GM19372 (cell line): Measurements from ENCODE around the gene C7orf57.

Experiments
- ATAC-seq: cut with Tn5 transposase; IDR thresholded peaks from one replicate; pipeline ENCODE4 v1.9.1; 2021; ENCODE audit warnings: mild to moderate bottlenecking, low read depth, moderate library complexity; ENCODE audit not compliant: unreplicated experiment

C7orf57 gene

GRCh38 chr7:48106906-48107659 is 71.7 kb downstream of the C7orf57 start:
- no peak for ATAC-seq

DNA sequence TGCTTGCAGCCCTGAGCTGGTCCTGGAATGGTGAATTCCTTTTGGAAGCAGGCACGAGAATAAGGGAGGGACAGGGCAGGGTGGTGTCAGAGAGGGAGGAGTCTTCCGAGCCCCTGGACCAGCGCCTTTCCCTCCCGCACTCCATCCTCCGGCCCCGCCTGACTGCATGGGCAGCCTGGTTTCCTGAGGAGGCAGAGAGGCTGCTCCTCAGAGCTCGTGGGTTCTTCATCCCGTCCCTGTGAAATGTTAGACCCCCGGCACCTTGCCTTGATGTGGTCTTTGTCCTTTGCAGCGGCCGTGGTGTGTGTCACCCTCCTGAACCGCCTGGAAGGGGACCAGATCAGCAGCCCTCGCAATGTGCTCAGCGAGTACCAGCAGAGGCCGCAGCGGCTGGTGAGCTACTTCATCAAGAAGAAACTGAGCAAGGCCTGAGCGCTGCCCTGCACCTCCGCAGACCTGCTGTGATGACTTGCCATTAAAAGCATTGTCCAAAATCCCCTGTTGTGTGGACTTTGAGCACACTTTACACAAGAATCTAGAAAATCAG is 72.7 kb downstream of the C7orf57 start:
- ATAC-seq: no peak

DNA sequence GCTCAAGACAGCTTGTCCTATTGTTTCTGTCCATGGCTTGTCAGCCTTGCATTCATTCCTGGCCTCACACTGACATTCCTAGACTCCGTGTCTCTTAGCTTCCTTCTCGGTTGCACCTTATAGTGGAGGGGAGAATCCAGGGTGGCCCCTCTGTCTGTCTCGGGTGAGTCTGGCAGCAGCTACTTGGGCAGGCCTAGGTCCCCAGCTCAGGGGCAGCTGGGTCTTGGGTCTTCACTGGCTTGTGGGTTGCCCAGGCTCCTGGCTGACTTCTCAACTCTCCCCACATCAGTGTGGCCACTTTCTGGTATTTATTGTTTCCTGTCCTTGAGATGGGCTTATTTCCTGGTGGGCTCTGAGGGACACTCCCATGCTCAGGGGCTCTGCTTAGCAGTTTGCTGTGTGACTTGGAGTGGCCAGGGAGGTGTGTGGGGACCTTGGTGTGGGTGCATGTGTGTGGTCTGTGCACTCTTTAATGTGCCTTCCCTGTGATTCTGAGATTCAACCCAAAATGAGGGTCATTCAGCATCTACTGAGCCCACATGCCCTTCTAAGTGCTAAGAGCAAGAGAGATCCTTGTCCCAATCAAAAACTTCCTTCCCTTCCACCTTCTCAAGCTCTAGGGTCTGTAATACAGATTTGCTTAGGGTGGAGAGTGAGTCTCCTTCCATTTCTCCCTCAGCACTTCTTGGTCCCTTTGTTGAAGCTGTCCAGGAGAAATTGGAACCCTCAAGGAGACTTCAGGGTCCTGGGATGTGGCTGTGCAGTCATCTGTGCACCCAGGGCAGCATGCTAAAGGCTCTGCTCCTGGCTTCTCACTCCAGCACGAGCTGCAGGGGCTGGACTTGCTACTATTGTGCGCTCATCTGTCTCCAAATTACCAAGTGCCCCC is 73.9 kb downstream of the C7orf57 start:
- no peak for ATAC-seq

GRCh38 chr7:48109848-48110663 is 74.7 kb downstream of the C7orf57 start:
- ATAC-seq: peak; percentile 94

GRCh38 chr7:48110868-48111267 is 75.5 kb downstream of the C7orf57 start:
- ATAC-seq: no peak
